Effector CD8-positive, alpha-beta T cell (primary cell): Measurements from ENCODE around the gene NUDT1.

Experiments used
- DNase-seq: peaks from one replicate; lab custom pipeline; 2025; lab: John Stamatoyannopoulos, UW
- total RNA-seq, 4 experiments: gene quantifications; one replicate each; lab custom pipeline; 2026; lab: John Stamatoyannopoulos, UW

NUDT1 gene
- 9.5 to 21.6 (median 11.8) reads per million in 4 experiments for total RNA-seq

DNA sequence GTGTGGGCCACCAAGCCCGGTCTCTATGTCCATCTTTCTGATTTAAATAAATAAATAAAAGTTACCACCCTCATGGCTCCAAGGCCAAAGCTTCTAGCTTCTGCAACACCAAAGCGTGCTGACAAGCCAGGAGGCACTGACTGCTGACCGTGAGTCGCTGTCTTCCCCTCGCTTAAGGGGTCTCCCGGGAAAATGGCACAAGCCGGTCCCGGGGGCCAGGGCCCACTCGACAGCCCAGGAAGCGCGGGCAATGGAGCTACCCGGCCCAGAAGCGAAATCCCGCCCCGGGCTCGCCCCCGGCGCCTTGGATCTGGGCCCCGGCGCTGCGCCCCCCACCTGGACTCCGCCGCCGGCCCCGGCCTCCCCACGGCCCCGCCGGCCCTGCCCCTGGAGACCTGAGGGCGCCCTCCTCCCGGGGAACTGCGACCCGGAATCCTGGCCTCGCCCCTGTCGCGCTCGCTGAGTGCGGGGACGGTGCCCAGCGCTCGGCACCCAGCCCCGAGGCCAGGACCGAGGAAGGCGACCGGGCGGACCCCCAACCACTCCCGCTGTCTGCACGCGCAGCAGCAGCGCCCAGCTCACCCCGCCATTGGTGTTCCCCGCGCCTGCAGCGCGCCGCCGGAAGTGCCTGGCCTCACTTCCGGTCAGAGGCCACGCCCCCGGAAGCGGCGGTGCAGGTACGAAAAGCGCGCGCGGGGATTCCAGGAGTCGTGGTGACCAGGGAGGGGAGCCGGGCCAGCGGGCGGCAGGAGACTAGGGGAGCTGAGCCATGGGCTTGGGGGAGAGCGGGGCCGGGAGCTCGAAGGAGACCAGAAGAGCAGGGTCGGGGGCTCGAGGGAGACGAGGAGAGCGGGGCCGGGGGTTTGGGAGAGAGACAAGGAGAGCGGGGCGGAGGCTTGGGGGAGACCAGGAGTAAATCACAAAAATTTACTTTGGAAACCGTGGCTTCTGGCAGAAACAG lies at the start of gene NUDT1, which contains the start of gene MRM2:
Gene NUDT1, plus strand, starts transcription at position 647 of the 961 bp plus-strand sequence. CDS start 2,349 bp downstream, outside the sequence.
Gene MRM2, minus strand, starts transcription at position 626 of the 961 bp plus-strand sequence. Its CDS starts 36 bp downstream, at position 590.
- DNase-seq = peak; percentile 55

DNA sequence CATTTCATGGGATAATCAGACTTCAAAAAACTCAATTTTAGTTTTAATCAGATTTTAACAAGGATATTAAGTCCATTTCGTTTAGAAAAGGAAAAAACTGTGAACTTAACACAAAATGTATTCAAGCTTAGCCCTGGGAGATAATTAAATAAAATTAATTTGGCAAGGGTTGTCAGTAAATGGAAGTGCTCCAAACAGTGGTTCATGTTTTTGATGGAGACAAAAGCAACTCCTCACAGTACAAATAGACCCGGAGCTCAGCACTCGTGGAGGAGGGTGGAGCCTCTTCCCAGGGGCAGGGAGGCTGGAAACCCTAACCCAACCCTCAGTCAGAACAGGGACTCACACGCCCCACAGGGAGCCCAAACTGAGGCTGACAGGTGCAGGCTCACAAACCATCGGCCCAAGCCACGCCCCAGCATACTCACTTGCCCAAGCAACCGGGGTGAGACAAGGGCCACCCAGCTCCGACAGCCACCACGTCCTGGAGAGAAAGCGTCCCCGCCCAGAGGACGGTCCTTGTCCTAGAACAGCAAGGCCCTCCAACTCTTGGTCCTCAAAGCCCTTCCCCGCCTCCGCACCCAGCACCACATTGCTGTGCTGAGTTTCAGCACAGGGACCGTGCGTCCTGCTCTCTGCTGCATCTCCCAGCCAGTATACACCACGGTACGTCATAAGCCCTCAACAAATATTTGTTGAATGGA lies 49.0 kb upstream of the NUDT1 start:
- DNase-seq = no peak

DNA sequence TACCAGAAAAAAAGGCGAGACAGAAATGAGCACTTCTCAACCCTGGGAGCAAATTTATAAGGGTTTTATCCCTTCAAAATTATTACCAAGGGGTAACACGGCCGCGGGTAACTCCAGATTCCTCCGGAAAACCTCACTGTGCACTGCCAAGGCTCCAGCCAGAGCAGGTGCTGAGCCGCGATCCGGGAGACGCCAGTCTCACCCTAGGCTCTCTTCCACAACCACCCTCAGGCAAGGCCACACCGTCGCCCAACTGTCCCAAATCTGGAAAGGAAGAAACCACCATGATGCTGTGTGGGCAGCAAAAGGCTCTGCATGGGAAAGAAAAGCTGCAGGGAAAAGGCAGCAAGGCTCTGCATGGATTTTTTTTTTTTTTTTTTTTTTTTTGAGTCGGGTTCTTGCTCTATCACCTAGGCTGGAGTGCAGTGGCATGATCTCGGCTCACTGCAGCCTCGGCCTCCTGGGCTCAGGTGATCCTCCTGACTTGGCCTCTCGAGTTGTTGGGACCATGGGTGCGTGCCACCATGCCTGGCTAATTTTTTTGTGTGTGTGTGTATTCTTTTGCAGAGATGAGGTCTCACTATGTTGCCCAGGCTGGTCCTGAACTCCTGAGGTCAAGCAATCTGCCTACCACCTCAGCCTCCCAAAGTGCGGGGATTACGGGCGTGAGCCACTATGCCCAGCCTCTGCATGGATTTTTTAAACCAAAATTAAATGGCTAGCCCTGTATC lies 48.3 kb upstream of the NUDT1 start:
- DNase-seq = no peak

DNA sequence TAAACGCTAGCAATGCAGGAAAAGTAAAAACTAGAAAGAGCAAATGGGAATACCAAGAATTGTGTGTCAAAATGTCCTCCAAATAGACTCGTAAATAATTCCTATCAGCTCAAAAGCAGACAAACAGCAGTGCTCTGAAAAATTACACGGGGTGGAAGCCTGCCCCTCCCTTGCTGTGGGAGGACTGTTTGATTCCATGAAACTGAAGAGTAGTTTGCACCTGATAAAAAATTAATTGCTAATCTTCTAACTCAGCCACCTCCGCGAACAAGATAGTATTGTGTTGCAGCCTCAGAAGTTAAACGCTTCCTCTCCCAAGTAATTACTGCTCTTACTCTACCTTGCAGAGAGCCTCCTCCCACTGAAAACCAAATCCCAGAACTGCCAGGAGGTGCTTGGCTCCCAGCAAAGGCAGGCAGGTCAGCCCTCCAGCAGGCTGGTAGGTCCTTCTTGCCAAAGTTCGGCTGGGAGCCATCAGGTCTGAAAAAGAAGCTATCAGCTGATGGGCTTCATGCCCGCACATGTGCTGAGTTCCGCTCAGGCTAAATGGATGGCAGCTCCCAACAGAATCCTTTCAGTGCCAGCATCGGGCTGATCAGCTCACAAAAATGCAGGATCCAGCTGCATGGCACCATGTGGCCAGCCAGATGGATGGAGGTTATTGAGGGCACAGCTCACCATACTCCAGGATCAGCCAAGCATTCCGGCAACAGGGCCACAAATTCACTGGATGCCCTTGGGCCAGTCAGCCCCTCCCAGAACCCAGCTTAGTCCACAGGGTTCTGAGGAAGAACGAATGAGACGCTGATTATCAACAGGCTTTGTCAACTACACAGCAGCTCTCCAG lies 46.4 kb upstream of the NUDT1 start:
- DNase-seq = no peak

DNA sequence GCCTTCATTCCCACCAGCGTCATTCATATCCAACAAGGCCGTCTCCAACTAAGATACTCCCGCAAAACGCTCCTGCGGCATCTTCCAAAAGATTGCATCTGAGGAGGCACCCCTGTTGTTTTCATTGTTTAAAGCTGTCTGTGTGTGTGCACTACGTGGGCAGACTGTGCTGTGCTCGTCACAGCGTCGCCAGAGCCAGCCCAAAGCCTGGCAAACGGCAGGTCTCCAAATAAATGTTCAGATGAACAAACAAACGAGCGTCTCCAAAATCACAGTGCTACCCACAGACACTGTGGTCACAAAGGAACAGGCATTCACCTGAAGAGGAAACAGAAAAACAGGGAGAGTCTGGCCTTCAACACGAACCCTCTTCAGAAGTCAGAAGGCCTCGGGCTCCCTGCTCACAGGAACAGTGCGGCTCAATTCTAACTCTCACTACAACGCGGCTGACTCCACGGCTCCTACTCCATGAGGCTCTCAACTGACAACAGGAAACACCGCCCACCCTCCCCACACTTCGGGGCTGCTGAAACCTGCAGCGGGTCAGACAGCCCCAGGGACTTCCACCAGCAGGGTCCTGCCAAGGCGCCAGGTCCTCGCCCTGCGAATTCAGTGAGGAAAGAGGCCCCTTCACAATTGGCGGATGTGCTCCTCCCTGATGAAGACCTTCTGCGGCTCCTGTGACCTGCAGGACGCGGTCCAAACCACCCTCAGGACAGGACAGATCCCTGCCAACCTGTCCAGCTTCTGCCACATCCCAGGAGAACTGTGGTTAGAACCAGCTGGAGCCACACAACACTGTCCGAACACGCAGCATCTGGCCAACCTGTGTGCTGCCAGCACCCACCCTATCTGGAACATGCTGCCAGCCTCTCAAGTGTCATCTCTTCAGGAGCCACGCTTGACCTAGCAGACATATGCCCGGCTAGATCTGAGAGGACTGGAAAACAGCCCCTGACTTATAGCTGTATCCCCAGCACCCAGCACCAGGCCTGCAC lies 45.3 kb upstream of the NUDT1 start:
- no peak for DNase-seq

DNA sequence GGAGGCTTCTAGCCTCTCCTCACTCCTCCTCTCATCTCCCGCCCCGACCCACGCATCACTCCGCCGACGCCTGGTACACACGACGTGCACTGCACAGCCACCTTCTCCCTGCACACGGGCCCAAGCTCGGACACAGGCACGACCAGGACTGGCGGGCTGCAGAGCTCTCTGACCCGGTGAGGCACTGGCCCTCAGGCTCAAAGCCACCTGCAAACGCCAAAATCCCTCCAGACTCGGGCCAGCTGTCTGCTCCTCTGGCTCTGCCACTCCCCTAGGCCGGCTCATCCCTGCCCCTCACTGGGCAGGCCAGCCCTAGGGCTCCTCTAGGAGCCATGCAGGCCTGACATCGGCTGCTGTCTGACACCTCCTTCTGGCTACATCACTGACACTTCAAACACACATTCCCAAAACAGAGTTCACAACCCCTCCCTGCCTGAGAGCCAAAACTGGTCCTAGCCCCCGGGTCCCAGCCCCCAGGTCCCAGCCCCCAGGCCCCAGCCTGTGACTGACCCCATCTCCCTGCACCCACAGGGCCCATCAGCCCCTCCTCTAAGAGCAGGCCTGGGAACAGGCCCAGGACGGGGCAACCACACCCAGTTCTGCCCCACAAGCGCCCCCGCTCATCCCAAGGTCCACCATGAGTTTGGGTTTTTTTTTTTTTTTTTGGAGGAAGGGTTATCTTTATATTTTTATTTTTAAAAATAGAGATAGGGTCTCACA lies 44.4 kb upstream of the NUDT1 start:
- no peak for DNase-seq

DNA sequence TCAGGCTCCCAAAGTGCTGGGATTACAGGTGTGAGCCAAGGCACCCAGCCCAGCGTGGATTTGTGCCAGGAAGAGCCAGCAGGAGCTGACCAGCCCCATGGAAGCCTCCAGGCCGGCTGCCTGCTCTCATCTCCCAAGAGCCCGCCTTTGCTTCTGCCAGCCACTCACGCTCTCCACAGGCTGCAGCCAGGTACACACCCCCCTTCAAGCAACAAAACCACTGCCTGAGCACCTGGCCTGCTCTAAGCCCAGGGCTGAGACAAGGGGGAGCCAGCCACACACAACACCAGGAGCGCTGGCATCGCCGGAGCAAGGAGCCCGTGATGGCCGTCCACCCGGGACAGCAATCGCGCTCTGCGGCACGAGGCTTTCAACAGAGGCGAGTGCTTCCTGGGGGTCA lies 43.8 kb upstream of the NUDT1 start:
- DNase-seq = no peak

DNA sequence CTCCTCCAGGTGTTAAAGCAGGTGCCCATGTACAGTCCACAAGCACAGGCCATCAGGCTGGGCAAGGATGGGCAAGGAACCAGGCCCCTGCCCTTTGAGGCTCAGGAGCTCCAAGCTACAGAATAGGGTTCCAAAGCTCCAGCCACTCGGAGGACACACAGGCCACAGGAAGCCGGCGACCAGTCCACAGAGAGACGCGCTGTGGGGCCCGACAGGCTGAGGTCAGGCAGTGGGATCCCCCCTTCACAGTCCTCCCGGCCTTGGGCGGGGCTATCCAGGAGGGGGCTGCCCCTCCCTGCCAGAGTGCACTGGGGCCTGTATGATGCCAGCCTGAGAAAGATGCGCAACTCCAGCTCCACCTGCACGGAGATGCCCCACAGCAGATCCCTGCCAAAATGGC lies 43.3 kb upstream of the NUDT1 start:
- no peak for DNase-seq

DNA sequence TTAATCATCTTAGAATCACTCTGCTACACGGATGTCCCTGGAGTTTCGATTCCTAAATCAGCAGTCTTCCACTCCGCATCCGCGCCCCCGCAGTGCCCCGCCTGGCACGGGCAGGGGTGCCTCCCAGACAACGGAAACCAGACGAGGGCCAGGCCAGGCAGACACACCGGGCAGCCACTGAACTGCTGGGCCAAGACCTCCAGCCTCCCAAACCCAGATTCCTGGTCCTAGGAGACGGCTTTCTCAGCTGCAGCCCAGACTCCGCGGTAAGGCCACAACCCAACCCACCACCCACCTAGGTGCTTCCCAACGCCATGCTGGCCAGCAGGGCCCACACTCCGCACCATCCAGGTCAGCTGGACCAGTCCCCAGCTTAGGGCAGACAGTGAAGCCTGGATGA lies 42.5 kb upstream of the NUDT1 start:
- DNase-seq = no peak

DNA sequence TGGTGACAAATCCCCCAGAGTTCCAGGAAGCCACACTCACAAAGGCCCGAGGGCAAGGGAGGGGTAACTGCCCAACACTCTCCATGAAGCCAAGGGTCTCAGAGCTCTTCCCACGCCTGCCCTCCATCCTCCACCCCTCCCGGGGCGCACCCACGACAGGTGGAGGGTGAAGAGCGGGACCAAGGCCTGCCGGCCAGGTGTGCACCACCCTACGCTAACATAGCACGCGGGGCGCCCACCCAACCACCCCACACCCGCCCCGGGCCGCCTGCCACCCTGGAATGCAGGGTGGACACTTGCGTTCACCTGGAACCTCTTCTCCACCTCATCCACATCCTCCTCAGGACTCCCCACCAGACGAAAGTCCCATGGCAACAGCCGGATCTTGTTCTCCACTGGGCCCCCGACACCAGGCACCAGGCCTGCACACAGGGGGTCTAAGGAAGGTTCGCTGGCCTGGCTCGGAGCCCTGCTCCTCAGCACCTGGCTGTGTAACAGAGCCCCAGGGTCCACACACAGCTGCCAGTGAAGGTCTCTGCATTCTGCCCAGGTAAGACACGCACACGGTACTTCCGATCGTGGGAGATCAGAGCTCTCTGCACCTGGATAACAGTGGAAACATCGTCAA lies 42.0 kb upstream of the NUDT1 start:
- DNase-seq = no peak

DNA sequence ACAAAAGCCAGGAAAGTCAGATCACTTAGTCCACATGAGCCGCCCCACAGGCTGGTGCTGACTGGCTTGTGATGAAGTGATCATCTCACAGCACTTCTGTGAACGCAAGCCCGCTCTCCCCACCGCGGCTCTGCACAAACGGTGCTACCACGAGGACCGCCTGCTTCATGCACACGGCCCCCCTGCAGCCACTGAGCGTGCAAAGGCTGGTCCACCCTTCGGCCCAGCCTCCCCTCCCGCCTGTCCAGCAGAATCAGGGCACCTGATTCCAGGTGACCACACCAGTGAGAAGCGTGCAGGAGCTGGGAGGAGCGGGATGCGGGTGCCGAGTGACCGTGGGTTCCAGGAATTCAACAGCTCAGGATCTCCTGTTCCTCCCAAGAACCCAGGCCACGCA lies 41.4 kb upstream of the NUDT1 start:
- DNase-seq = no peak

DNA sequence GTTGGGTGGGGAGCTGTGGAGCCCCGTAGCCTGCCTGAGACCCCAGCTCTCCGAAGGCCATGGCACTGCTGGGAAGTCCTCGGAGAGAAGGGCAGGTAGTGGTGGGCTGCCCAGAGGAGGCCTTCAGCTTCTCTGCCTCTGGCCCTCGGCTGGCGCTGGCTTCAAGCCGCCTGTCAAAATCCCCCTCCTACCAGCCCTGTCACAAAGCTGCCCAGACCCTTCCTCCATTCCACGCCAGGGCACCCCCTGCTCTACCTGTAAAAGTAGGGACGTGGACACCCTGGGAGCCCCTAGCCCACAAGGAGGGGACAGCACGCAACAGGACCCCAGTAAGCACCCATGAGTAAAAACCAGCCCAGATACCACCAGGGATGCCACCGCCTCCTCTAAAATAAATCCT lies 40.9 kb upstream of the NUDT1 start:
- no peak for DNase-seq

DNA sequence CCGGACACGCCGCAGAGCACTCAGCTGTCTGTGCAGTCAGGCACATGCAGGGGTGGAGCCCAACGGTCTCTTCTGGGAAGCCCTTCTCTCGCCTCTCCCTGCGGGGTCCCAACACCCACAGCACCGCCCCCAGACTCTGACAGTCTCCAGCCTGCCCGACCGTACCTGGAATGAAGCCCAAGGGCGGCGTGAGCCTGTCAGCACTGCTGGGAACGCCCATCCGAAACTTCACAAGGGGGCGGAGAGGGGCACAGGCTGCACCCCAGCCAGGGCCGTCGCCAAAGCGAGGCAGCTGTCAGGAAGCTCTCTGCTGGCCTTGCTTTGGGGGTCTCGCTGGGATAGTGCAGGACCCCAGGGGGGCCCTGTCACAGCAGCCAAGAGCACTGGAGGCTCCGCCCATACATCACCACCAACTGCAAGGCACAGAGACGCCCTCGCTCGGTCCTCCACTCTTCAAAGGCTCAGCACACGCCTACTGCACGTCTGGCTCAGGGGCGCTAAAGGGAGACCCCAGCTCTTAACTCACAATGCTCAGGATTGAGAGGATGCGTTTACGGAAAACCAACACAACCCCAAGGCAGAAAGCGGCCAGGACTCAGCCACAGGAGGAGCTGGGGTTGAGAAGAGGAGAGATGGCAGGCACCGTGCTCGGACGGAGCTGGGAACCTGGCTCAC lies 40.2 kb upstream of the NUDT1 start:
- no peak for DNase-seq

DNA sequence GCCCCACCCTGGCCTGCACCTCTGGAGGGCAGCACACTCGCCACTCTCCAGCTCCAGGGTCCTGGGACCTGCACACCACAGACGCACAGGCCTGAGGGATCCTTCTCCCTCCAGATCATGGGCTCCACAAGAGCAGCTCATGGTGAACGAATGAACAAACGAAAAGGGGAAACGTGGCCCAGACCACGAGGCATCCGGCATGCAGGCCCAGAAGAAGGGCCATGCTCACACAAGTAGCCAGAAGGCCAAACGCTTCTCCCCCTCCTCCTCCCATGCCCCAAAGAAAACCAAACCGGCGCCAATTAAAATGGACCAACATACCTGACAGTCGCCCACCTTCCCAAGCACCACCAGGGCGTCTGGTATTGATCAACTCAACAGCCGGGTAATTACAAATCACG lies 39.7 kb upstream of the NUDT1 start:
- DNase-seq = no peak

DNA sequence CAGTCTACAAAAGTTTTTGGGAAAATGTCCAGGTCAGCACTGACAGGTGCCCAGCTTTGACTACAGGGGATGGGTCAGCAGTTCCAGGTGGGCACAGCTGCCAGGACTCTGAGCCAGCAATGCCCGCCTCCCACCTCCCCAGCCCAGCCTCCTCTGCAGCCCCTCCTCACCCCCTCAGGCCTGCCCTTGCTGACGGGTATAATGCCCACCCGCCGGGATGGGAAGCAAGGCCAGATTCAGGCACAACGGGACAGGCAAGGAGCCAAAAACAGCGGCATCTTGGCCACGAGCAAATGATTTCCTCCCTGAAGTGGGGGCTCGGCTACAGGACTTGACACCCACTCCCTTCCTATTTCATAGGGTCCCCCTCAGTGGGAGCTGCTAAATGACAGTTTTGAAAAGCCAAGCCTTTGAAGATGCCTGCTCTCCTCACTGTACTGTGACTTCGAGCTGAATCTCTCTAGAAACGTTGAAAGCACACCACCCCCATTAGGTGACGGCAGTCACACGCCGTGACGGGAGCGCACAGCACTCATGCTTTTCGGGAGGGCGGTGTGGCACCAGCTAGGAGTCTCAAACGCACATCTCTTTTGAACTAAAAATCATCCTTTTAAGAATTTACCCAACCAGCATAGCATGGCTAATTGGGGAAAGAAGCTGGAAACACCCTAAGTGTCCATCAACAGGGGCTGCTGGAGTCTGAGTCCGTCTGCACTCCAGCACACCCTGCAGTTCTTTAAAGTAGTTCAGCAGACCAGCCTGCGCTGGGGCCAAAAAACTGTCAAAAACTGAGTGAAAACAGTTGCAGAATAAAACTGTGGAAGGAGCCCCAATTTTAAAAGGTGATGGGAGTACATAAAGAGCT lies 38.9 kb upstream of the NUDT1 start:
- no peak for DNase-seq

DNA sequence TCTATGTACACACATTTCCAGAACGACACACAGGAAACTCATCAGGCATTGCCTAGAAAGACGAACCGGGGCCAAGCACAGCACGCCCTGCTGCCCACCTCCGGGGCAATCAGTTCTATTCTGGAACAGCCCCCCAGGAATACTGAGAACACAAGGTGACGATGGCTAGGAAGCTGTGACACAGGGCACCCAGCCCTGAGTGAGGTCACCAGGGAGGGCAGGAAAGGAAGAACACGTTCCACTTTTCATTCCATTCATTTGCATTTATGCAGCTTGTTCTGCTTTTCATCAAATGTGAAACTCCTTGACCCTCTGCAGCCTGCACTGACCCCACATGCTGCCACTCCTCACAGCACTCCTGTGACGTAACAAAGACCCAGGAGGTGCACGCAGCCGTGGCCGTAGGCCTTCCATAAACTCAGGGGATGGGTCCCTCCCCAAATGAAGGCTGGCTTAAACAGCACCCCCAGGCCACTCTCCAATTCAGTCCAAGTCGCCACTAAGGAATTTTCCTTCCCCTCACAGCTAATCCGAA lies 38.2 kb upstream of the NUDT1 start:
- no peak for DNase-seq

DNA sequence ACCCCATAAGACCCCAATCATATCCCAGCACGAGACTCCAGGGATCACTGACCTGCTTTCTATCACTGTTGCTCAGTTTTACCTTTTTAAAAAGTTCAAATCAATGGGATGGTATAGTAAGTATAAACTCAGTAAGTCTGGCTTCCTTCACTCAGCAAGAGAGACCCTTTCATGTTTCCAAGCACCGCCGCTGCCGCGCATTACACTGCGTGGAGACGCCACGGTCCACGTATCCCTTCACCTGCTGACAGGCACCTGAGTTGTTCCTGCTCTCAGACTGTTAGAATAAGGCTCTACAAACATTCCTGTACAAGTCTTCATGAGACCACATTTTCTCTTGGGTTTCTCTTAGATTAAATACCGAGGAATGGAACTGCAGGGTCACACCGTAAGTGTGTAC lies 37.6 kb upstream of the NUDT1 start:
- no peak for DNase-seq
